HuH-7 (cell line): ENCODE results near the gene CENPF.
A peak's percentile ranks its signal among the peaks of the same experiment; 100 is the strongest.
"Not testable (repeated sequence)": the region's sequence is repeated elsewhere in the genome, so short reads cannot be mapped to it uniquely, and the experiment has no call there.

Experiments used
- DNase-seq: peaks from one replicate; pipeline ENCODE4 v3.0.0; 2011; ENCODE audit warnings: low spot score

Gene CENPF

GRCh38 chr1:214584805-214585766, 17.9 kb upstream of the CENPF start:
- no peak for DNase-seq

GRCh38 chr1:214586621-214587020, 16.4 kb upstream of the CENPF start:
- no peak for DNase-seq

GRCh38 chr1:214587165-214587564, 15.8 kb upstream of the CENPF start:
- no peak for DNase-seq

GRCh38 chr1:214588963-214589597, 13.9 kb upstream of the CENPF start:
- DNase-seq = no peak

- DNase-seq = no peak
Observed at GRCh38 chr1:214590696-214591095, 12.3 kb upstream of the CENPF start.

- not testable (repeated sequence) for DNase-seq
Observed at GRCh38 chr1:214591918-214592317, 11.1 kb upstream of the CENPF start.

GRCh38 chr1:214593158-214593557, 9.8 kb upstream of the CENPF start:
- no peak for DNase-seq

GRCh38 chr1:214603819-214604252, 841 bp downstream of the CENPF start:
- peak; percentile 46 for DNase-seq

- no peak for DNase-seq
Observed at GRCh38 chr1:214604523-214604922, 1.5 kb downstream of the CENPF start.

GRCh38 chr1:214605484-214605883, 2.5 kb downstream of the CENPF start:
- DNase-seq = not testable (repeated sequence)

GRCh38 chr1:214605933-214606925, 3.2 kb downstream of the CENPF start:
- not testable (repeated sequence) for DNase-seq

GRCh38 chr1:214607492-214608215, 4.7 kb downstream of the CENPF start:
- not testable (repeated sequence) for DNase-seq

- DNase-seq = not testable (repeated sequence)
Observed at GRCh38 chr1:214608216-214608783, 5.3 kb downstream of the CENPF start.

GRCh38 chr1:214608817-214609216, 5.8 kb downstream of the CENPF start:
- DNase-seq = not testable (repeated sequence)

GRCh38 chr1:214609692-214610091, 6.7 kb downstream of the CENPF start:
- DNase-seq = no peak

- DNase-seq = not testable (repeated sequence)
Observed at GRCh38 chr1:214610136-214610535, 7.1 kb downstream of the CENPF start.

GRCh38 chr1:214615109-214615508, 12.1 kb downstream of the CENPF start:
- DNase-seq = no peak

GRCh38 chr1:214615871-214616270, 12.9 kb downstream of the CENPF start:
- no peak for DNase-seq

GRCh38 chr1:214617246-214617645, 14.3 kb downstream of the CENPF start:
- DNase-seq = no peak

- DNase-seq = no peak
Observed at GRCh38 chr1:214617843-214618242, 14.8 kb downstream of the CENPF start.

GRCh38 chr1:214621236-214621635, 18.2 kb downstream of the CENPF start:
- DNase-seq = no peak
